Glutamatergic neuron (in vitro differentiated cells): ENCODE data around the gene DLEU7. TPM values are rescaled to one million over a fixed set of nuclear protein-coding genes. Genes with fewer than 3 reads are reported as not detected.

Source experiments
- DNase-seq: peaks from one replicate; pipeline ENCODE4 v3.0.0; 2022
- H3K27ac Mint-ChIP-seq: one replicate; pipeline ENCODE4 v1.8.0; 2020; ENCODE audit warnings: mild to moderate bottlenecking, mixed read lengths, inconsistent platforms; ENCODE audit not compliant: unreplicated experiment
- H3K27me3 Mint-ChIP-seq: one replicate; pipeline ENCODE4 v1.8.0; 2020; ENCODE audit warnings: mild to moderate bottlenecking, moderate library complexity, mixed read lengths, inconsistent platforms; ENCODE audit not compliant: unreplicated experiment
- H3K36me3 Mint-ChIP-seq: one replicate; pipeline ENCODE4 v1.8.0; 2020; ENCODE audit warnings: mild to moderate bottlenecking, mixed read lengths, inconsistent platforms; ENCODE audit not compliant: unreplicated experiment
- H3K4me1 Mint-ChIP-seq: one replicate; pipeline ENCODE4 v1.8.0; 2020; ENCODE audit warnings: mild to moderate bottlenecking, low read depth, mixed read lengths, inconsistent platforms; ENCODE audit not compliant: unreplicated experiment
- H3K4me3 Mint-ChIP-seq: one replicate; pipeline ENCODE4 v1.8.0; 2020; ENCODE audit warnings: mild to moderate bottlenecking, mixed read lengths, inconsistent platforms; ENCODE audit not compliant: unreplicated experiment
- H3K9me3 Mint-ChIP-seq: one replicate; pipeline ENCODE4 v1.8.0; 2020; ENCODE audit warnings: mild to moderate bottlenecking, moderate library complexity, mixed read lengths, inconsistent platforms; ENCODE audit not compliant: unreplicated experiment
- CTCF ChIP-seq: fragments of 200-600 bp; sonication (generic); IDR thresholded peaks from one replicate; pipeline ENCODE4 v1.5.0; 2021; ENCODE audit not compliant: partially characterized antibody, unreplicated experiment
- long read RNA-seq: library from polyadenylated mRNA; unstranded; transcript quantifications from one replicate; pipeline ENCODE4 v2.0.0, GENCODE V29; 2020; ENCODE audit not compliant: unreplicated experiment
- total RNA-seq: library from RNA; stranded (reverse); fragmentation: NEBNext Ultra II Directional; extraction: Animal tissue kit (Norgen Biotek cat#: 25700); gene quantifications from one replicate; pipeline ENCODE4 v1.2.1, GENCODE V29; 2021; ENCODE audit not compliant: unreplicated experiment

DLEU7 gene
- total RNA-seq = 2.3 TPM
- long read RNA-seq = 0 reads

- Mint-ChIP-seq H3K36me3 (no peaks in the 10 kb centered on the region), H3K27ac (peak within 1 kb of the TSS; percentile 79)
Observed at GRCh38 chr13:50843257-50844083, at the start of gene DLEU7. Gene DLEU7, minus strand, starts transcription at chr13:50843692. Its CDS starts 46 bp downstream, at chr13:50843646.

GRCh38 chr13:50892210-50892944 is 48.9 kb upstream of the DLEU7 start:
- H3K27me3 Mint-ChIP-seq = peaks cover 2% of the 10 kb centered on the region
- H3K9me3 Mint-ChIP-seq = no peaks in the 10 kb centered on the region
- peak; percentile 33 for DNase-seq
- H3K4me3 Mint-ChIP-seq = no peak overlapping the region
- H3K4me1 Mint-ChIP-seq = peaks cover 18% of the 10 kb centered on the region
- TF ChIP-seq CTCF = no peak
- H3K27ac Mint-ChIP-seq = peak overlapping the region; percentile 84
- no peaks in the 10 kb centered on the region for H3K36me3 Mint-ChIP-seq

More at GRCh38 chr13:50843257-50844083, at the start of gene DLEU7:
- TF ChIP-seq CTCF = no peak
- DNase-seq = peak; percentile 69
- Mint-ChIP-seq H3K4me3 (peak within 1 kb of the TSS; percentile 89), H3K27me3 (no peaks in the 10 kb centered on the region), H3K4me1 (peaks cover 32% of the 10 kb centered on the region), H3K9me3 (peaks cover 2% of the 10 kb centered on the region)

- Mint-ChIP-seq H3K4me1 (peaks cover 18% of the 10 kb centered on the region), H3K9me3 (no peaks in the 10 kb centered on the region), H3K4me3 (no peak overlapping the region), H3K27ac (peak overlapping the region; percentile 74), H3K36me3 (no peaks in the 10 kb centered on the region), H3K27me3 (no peaks in the 10 kb centered on the region)
- DNase-seq = no peak
- no peak for TF ChIP-seq CTCF
Observed at GRCh38 chr13:50891206-50891605, 47.7 kb upstream of the DLEU7 start.

- TF ChIP-seq CTCF = no peak
- no peaks in the 10 kb centered on the region for H3K27me3 Mint-ChIP-seq
- no peak overlapping the region for H3K4me3 Mint-ChIP-seq
- no peak for DNase-seq
- H3K9me3 Mint-ChIP-seq = no peaks in the 10 kb centered on the region
- H3K27ac Mint-ChIP-seq = no peak overlapping the region
- H3K4me1 Mint-ChIP-seq = peaks cover 18% of the 10 kb centered on the region
- no peaks in the 10 kb centered on the region for H3K36me3 Mint-ChIP-seq
Observed at GRCh38 chr13:50889317-50889716, 45.8 kb upstream of the DLEU7 start.
